Esophagus mucosa (tissue), 1 donor: Measurements from ENCODE around the gene KLF16. TPM values are rescaled to one million over a fixed set of nuclear protein-coding genes. Genes with fewer than 3 reads are reported as not detected.

Source experiments
- ATAC-seq: fragments of 200-7000 bp; cut with Tn5 transposase; one replicate; pipeline ENCODE4 v1.9.1; 2020
- total RNA-seq: library from RNA; stranded (reverse); gene quantifications from one replicate; pipeline ENCODE4 v1.2.4, GENCODE V29; 2023
- donor health status: DM: yes; HTN: yes; CAD: no.

The KLF16 gene
- total RNA-seq, 1 donor from 2014 or later = 23.4 TPM

DNA sequence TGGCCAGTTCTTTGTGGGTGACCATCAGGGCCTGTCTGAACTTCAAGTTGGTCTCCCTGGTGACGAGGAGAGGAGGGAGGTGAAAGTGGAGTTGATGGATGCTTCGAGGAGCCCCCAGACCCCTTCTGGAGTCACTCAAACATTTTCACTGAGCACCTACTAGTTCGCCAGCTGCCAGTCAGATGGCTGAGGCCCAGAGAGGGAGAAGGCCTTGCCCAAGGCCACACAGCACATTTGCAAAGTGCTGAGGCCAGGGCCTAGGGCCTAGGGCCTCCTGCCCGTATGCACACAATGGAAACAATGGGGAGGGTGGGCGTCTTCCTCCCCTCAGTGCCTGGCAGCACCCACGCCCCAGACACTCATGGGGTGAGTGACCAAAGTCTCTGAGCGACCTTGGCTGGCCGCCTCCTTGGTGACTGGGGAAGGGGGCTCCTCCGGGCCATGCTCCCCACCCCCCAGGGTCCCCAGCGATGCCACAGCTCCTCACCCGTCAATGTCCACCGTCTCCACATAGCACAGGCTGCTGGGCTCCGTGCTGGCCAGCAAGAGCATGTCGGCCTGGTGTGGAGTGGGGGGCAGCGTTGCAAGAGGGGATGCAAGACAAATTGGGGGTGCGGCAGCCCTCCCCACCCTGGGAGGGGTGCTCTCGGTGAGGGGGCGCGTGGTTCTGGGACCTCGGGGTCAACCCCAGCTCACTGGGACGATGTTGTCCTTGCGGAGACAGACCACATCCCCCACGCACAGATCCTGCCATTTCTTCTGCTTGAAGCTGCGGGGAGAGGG is 57.8 kb downstream of the KLF16 start:
- ATAC-seq = no peak

DNA sequence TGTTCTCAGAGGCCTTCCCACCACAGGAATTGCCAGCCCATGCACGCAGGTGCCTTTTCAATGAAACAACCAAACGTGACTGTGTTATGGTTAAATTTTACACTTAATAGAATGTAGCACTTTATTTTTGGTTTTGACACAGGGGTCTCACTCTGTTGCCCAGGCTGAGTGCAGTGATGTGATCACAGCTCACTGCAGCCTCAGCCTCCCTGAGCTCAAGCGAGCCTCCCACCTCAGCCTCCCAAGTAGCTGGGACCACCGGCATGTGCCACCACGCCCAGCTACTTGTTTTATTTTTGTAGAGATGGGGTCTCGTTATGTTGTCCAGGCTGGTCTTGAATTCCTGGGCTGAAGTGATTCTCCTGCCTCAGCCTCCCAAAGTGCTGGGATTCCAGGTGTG is 58.5 kb downstream of the KLF16 start:
- no peak for ATAC-seq

Other genes with a start within 250 kb of the KLF16 start
- gene TCF3, start 211.0 kb downstream of the KLF16 start, total RNA-seq = 39.5 TPM
- not detected for gene ONECUT3, start 110.1 kb downstream of the KLF16 start, total RNA-seq
- 1.8 TPM for gene ATP8B3, start 51.3 kb downstream of the KLF16 start, total RNA-seq
- gene REXO1, start 15.1 kb downstream of the KLF16 start, total RNA-seq = 16.9 TPM
- 50.9 TPM for gene ABHD17A, start 21.9 kb upstream of the KLF16 start, total RNA-seq
- gene ADAT3, start 41.8 kb upstream of the KLF16 start, total RNA-seq = 5.5 TPM
- 45.6 TPM for gene SCAMP4, start 41.8 kb upstream of the KLF16 start, total RNA-seq
- 38.8 TPM for gene CSNK1G2, start 77.6 kb upstream of the KLF16 start, total RNA-seq
- 68.6 TPM for gene BTBD2, start 152.1 kb upstream of the KLF16 start, total RNA-seq
- gene MKNK2, start 187.7 kb upstream of the KLF16 start, total RNA-seq = 311 TPM
- gene MOB3A, start 232.7 kb upstream of the KLF16 start, total RNA-seq = 28.1 TPM
- 4.7 TPM for gene IZUMO4, start 233.3 kb upstream of the KLF16 start, total RNA-seq